Measurements from ENCODE around the gene ADIPOQ. TPM values are rescaled to one million over a fixed set of nuclear protein-coding genes. Genes with fewer than 3 reads are reported as not detected.
"Not testable (repeated sequence)": the region's sequence is repeated elsewhere in the genome, so short reads cannot be mapped to it uniquely, and the experiment has no call there.

The ADIPOQ gene
- total and polyA plus RNA-seq, 8 donors = under 0.01 to 11.1 (median 1.4) TPM; not detected in 1

- 42 to 50% (median 47%) methylated on average over 11 of the region's 11 CpGs for WGBS, 5 donors
- DNase-seq = peak in 1 of 2 donors; percentile 80
- H3K4me3 ChIP-seq = no peak overlapping the region
- H3K9me3 ChIP-seq = no peaks in the 10 kb centered on the region
- H3K27me3 ChIP-seq = peaks cover 0 to 39% (median 33%) of the 10 kb centered on the region in 3 donors
- H3K4me1 ChIP-seq = peaks cover 0 to 21% (median 19%) of the 10 kb centered on the region in 4 donors
- intact Hi-C loops (cut with DNase I; ENCODE audit: low total_unique reads) = no loop called here
- H3K36me3 ChIP-seq = no peaks in the 10 kb centered on the region
- TF ChIP-seq, protein P1, sequence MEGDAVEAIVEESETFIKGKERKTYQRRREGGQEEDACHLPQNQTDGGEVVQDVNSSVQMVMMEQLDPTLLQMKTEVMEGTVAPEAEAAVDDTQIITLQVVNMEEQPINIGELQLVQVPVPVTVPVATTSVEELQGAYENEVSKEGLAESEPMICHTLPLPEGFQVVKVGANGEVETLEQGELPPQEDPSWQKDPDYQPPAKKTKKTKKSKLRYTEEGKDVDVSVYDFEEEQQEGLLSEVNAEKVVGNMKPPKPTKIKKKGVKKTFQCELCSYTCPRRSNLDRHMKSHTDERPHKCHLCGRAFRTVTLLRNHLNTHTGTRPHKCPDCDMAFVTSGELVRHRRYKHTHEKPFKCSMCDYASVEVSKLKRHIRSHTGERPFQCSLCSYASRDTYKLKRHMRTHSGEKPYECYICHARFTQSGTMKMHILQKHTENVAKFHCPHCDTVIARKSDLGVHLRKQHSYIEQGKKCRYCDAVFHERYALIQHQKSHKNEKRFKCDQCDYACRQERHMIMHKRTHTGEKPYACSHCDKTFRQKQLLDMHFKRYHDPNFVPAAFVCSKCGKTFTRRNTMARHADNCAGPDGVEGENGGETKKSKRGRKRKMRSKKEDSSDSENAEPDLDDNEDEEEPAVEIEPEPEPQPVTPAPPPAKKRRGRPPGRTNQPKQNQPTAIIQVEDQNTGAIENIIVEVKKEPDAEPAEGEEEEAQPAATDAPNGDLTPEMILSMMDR (IDR thresholded peaks at IDR 0.05) = peak in 4 of 7 experiments; percentile 28 to 66 (median 58)
- TF ChIP-seq POLR2AphosphoS5 (IDR thresholded peaks at IDR 0.05) = no peak
- H3K27ac ChIP-seq = no peak overlapping the region
Observed at GRCh38 chr3:186821429-186822387, 20.8 kb upstream of the ADIPOQ start.

DNA sequence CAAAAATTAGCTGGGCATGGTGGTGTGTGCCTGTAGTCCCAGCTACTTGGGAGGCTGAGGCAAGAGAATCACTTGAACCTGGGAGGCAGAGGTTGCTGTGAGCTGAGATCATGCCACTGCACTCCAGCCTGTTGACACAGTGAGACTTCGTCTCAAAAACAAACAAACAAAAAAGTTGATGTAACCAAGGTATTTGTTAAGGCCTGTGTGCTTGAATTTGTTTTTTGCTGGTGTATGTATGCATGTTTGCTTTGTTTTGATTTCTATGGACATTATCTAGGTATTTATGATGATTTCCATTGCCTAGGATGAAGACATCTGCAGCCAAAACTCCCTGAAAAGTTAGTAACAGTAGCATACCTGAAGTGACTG lies 20.1 kb upstream of the ADIPOQ start:
- intact Hi-C loops (cut with DNase I; ENCODE audit: low total_unique reads); DNase-seq; H3K36me3 ChIP-seq; H3K27ac ChIP-seq; H3K4me3 ChIP-seq; H3K9me3 ChIP-seq: not testable (repeated sequence)
- Histone ChIP-seq H3K27me3 (peaks cover 0 to 41% (median 34%) of the 10 kb centered on the region in 3 donors), H3K4me1 (peaks cover 0 to 26% (median 23%) of the 10 kb centered on the region in 4 donors)
- WGBS, 5 donors = 22 to 60% (median 38%) methylated on average over 1 of the region's 1 CpG

GRCh38 chr3:186823386-186823785 lies 19.1 kb upstream of the ADIPOQ start:
- H3K9me3 ChIP-seq = no peaks in the 10 kb centered on the region
- no peak for DNase-seq
- WGBS, 5 donors = 64 to 83% (median 69%) methylated on average over 2 of the region's 2 CpGs
- peaks cover 1 to 48% (median 41%) of the 10 kb centered on the region in 3 donors for H3K27me3 ChIP-seq
- no peak overlapping the region for H3K4me3 ChIP-seq
- TF ChIP-seq POLR2A (IDR thresholded peaks at IDR 0.05) (no peak), EP300 (IDR thresholded peaks at IDR 0.05) (no peak), POLR2AphosphoS5 (IDR thresholded peaks at IDR 0.05) (no peak)
- TF ChIP-seq, protein P1 (IDR thresholded peaks at IDR 0.05) = no peak
- no peak overlapping the region for H3K27ac ChIP-seq
- H3K4me1 ChIP-seq = peaks cover 0 to 33% (median 30%) of the 10 kb centered on the region in 4 donors
- intact Hi-C loops (cut with DNase I; ENCODE audit: low total_unique reads) = no loop called here
- H3K36me3 ChIP-seq = no peaks in the 10 kb centered on the region

DNA sequence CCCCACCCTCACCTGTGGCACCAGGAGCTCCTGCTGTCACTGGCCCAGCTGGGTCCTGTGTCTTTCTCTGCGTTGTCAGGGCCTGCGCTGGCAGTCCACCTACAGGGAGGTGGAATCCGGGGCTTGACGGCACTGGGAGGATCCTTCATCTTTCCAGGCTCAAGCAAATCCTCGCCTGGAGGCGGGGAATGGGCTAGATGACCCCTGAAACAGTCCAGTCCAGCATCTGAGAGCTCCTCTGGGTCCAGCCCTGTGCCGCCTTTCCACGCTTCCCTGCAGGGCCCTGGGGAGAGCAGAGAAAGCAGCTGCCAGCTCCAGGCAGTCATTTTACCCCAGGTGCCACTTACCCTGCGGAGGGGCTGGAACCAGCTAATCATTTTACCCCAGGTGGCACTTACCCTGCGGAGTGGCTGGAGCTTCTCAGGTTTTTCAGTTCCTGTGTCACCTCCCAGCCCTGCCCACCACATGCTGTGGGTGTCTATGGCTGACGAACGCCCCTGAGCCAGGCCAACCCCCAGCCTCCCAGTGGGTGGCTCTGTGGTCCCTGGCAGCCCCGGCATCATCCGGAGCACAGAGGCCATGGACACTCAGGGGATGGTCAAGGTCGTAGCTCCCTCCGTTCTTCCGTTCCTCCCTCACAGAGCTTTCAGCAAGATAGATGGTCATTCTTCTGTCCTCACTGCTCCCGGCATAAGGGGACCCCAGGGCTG lies 17.9 kb upstream of the ADIPOQ start:
- Histone ChIP-seq H3K4me3 (no peak overlapping the region), H3K27ac (no peak overlapping the region), H3K27me3 (peaks cover 3 to 60% (median 53%) of the 10 kb centered on the region in 3 donors), H3K36me3 (no peaks in the 10 kb centered on the region), H3K4me1 (peaks cover 0 to 34% (median 30%) of the 10 kb centered on the region in 4 donors), H3K9me3 (no peaks in the 10 kb centered on the region)
- TF ChIP-seq POLR2AphosphoS5 (IDR thresholded peaks at IDR 0.05) (no peak), EP300 (IDR thresholded peaks at IDR 0.05) (no peak), POLR2A (IDR thresholded peaks at IDR 0.05) (no peak)
- TF ChIP-seq, protein P1 (IDR thresholded peaks at IDR 0.05) = no peak
- DNase-seq = no peak
- 24 to 34% (median 29%) methylated on average over 9 to 18 of the region's 18 CpGs for WGBS, 5 donors
- intact Hi-C loops (cut with DNase I; ENCODE audit: low total_unique reads) = no loop called here

All from stomach (tissue), 9 donors.